Measurements from ENCODE around the gene GRID2. TPM values are rescaled to one million over a fixed set of nuclear protein-coding genes. Genes with fewer than 3 reads are reported as not detected.

GRID2 gene
- total RNA-seq, 6 experiments from 2014 or later = not detected

GRCh38 chr4:92488496-92488895 lies 184.7 kb downstream of the GRID2 start:
- TF ChIP-seq CTCF (IDR thresholded peaks at IDR 0.05) = no peak
- TF ChIP-seq POLR2A (IDR thresholded peaks at IDR 0.05) = no peak
- no peak for DNase-seq
- Histone ChIP-seq H3K9me3 (no peaks in the 10 kb centered on the region), H3K27ac (no peak overlapping the region), H3K27me3 (no peaks in the 10 kb centered on the region), H3K4me1 (no peaks in the 10 kb centered on the region), H3K4me3 (no peak overlapping the region), H3K36me3 (no peaks in the 10 kb centered on the region)
- ATAC-seq = no peak
- 0% methylated on average over 1 of the region's 1 CpG for WGBS (ENCODE audit: insufficient coverage, low coverage, low lambda C conversion rate, missing lambda C conversion rate)
- intact Hi-C loops (cut with DNase I) = no loop called here

GRCh38 chr4:92497141-92497540 lies 193.4 kb downstream of the GRID2 start:
- WGBS (ENCODE audit: insufficient coverage, low coverage, low lambda C conversion rate, missing lambda C conversion rate) = 25% methylated on average over 1 of the region's 1 CpG
- Histone ChIP-seq H3K9me3 (no peaks in the 10 kb centered on the region), H3K27me3 (no peaks in the 10 kb centered on the region), H3K27ac (no peak overlapping the region), H3K36me3 (no peaks in the 10 kb centered on the region), H3K4me3 (no peak overlapping the region), H3K4me1 (no peaks in the 10 kb centered on the region)
- TF ChIP-seq POLR2A (IDR thresholded peaks at IDR 0.05) (no peak), CTCF (IDR thresholded peaks at IDR 0.05) (no peak)
- ATAC-seq (no peak), DNase-seq (no peak)
- intact Hi-C loops (cut with DNase I) = no loop called here

GRCh38 chr4:92501456-92501855 lies 197.7 kb downstream of the GRID2 start:
- ATAC-seq = no peak

GRCh38 chr4:92506933-92507332 lies 203.2 kb downstream of the GRID2 start:
- Histone ChIP-seq H3K4me3 (no peak overlapping the region), H3K27ac (no peak overlapping the region), H3K36me3 (no peaks in the 10 kb centered on the region), H3K9me3 (no peaks in the 10 kb centered on the region), H3K27me3 (no peaks in the 10 kb centered on the region), H3K4me1 (no peaks in the 10 kb centered on the region)
- no peak for DNase-seq
- ATAC-seq = no peak
- intact Hi-C loops (cut with DNase I) = no loop called here
- no peak for TF ChIP-seq CTCF (IDR thresholded peaks at IDR 0.05)
- no peak for TF ChIP-seq POLR2A (IDR thresholded peaks at IDR 0.05)

More at GRCh38 chr4:92501456-92501855, 197.7 kb downstream of the GRID2 start:
- 33% methylated on average over 2 of the region's 2 CpGs for WGBS (ENCODE audit: insufficient coverage, low coverage, low lambda C conversion rate, missing lambda C conversion rate)
- Histone ChIP-seq H3K9me3 (no peaks in the 10 kb centered on the region), H3K4me1 (no peaks in the 10 kb centered on the region), H3K27ac (no peak overlapping the region), H3K4me3 (no peak overlapping the region), H3K27me3 (no peaks in the 10 kb centered on the region), H3K36me3 (no peaks in the 10 kb centered on the region)
- no peak for DNase-seq
- intact Hi-C loops (cut with DNase I) = no loop called here
- TF ChIP-seq CTCF (IDR thresholded peaks at IDR 0.05) (no peak), POLR2A (IDR thresholded peaks at IDR 0.05) (no peak)

- ATAC-seq (no peak), DNase-seq (no peak)
- TF ChIP-seq CTCF (IDR thresholded peaks at IDR 0.05) (no peak), POLR2A (IDR thresholded peaks at IDR 0.05) (no peak)
- H3K27me3 ChIP-seq = no peaks in the 10 kb centered on the region
- no peak overlapping the region for H3K27ac ChIP-seq
- H3K9me3 ChIP-seq = no peaks in the 10 kb centered on the region
- H3K4me3 ChIP-seq = no peak overlapping the region
- H3K36me3 ChIP-seq = no peaks in the 10 kb centered on the region
- no peaks in the 10 kb centered on the region for H3K4me1 ChIP-seq
- WGBS (ENCODE audit: insufficient coverage, low coverage, low lambda C conversion rate, missing lambda C conversion rate) = 50% methylated on average over 1 of the region's 1 CpG
- intact Hi-C loops (cut with DNase I) = no loop called here
These were observed 210.9 kb downstream of the GRID2 start for GRCh38 chr4:92514627-92515026.
